Activated naive CD8-positive, alpha-beta T cell treated with anti-CD3 and anti-CD28 coated beads, Interleukin-2, amount 50 U/mL, for 24 hours (primary cell): ENCODE results near the gene PAQR9.
A peak's percentile ranks its signal among the peaks of the same experiment; 100 is the strongest.
"Not testable (repeated sequence)": the region's sequence is repeated elsewhere in the genome, so short reads cannot be mapped to it uniquely, and the experiment has no call there.

Source experiments
- ATAC-seq: fragments of 150-1000 bp; cut with Tn5 transposase; one replicate; pipeline ENCODE4 v1.10.0; 2021
- DNase-seq: peaks from one replicate; pipeline ENCODE4 v3.0.0; 2021
- H3K27ac Mint-ChIP-seq: one replicate; pipeline ENCODE4 v1.8.0; 2021; ENCODE audit warnings: mild to moderate bottlenecking, mixed read lengths
- H3K27me3 Mint-ChIP-seq: one replicate; pipeline ENCODE4 v1.8.0; 2021; ENCODE audit warnings: mixed read lengths
- H3K36me3 Mint-ChIP-seq: one replicate; pipeline ENCODE4 v1.8.0; 2021; ENCODE audit warnings: low read depth, mixed read lengths
- H3K4me1 Mint-ChIP-seq: one replicate; pipeline ENCODE4 v1.8.0; 2021; ENCODE audit warnings: mixed read lengths
- H3K4me3 Mint-ChIP-seq: one replicate; pipeline ENCODE4 v1.8.0; 2021; ENCODE audit warnings: mild to moderate bottlenecking, moderate library complexity, mixed read lengths
- H3K9me3 Mint-ChIP-seq: one replicate; pipeline ENCODE4 v1.8.0; 2021; ENCODE audit warnings: mixed read lengths

The PAQR9 gene

GRCh38 chr3:142990721-142991120 is 27.2 kb upstream of the PAQR9 start:
- DNase-seq = no peak
- H3K27me3 Mint-ChIP-seq = peaks cover 4% of the 10 kb centered on the region

GRCh38 chr3:142988826-142989225 is 25.4 kb upstream of the PAQR9 start:
- H3K4me3 Mint-ChIP-seq, H3K27me3 Mint-ChIP-seq, H3K36me3 Mint-ChIP-seq, ATAC-seq, H3K4me1 Mint-ChIP-seq, H3K9me3 Mint-ChIP-seq, DNase-seq, H3K27ac Mint-ChIP-seq: not testable (repeated sequence)

More at GRCh38 chr3:142990721-142991120, 27.2 kb upstream of the PAQR9 start:
- Mint-ChIP-seq H3K36me3 (no peaks in the 10 kb centered on the region), H3K9me3 (no peaks in the 10 kb centered on the region), H3K4me3 (no peak overlapping the region), H3K4me1 (peaks cover 4% of the 10 kb centered on the region), H3K27ac (no peak overlapping the region)
- ATAC-seq = no peak

DNA sequence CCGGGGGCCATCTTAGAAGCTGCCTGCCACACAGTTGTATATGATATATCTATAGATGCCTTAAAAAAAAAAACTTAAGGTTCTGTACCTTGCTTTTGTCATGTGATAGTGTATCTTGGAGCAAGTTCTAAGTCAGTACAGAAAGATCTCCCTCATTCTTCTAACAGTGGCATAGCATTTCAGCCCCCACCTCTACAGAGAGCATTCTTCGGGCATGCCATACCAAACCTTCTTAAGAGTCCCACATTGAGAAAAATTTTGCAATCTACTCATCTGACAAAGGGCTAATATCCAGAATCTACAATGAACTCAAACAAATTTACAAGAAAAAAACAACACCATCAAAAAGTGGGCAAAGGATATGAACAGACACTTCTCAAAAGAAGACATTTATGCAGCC is 24.7 kb upstream of the PAQR9 start:
- not testable (repeated sequence) for H3K4me3 Mint-ChIP-seq, H3K27ac Mint-ChIP-seq, DNase-seq, ATAC-seq, H3K36me3 Mint-ChIP-seq, H3K4me1 Mint-ChIP-seq, H3K9me3 Mint-ChIP-seq, H3K27me3 Mint-ChIP-seq

- ATAC-seq = no peak
- Mint-ChIP-seq H3K4me3 (no peak overlapping the region), H3K27ac (no peak overlapping the region), H3K9me3 (no peaks in the 10 kb centered on the region), H3K27me3 (no peaks in the 10 kb centered on the region), H3K36me3 (no peaks in the 10 kb centered on the region), H3K4me1 (no peaks in the 10 kb centered on the region)
- no peak for DNase-seq
Observed at GRCh38 chr3:142987707-142988106, 24.2 kb upstream of the PAQR9 start.

DNA sequence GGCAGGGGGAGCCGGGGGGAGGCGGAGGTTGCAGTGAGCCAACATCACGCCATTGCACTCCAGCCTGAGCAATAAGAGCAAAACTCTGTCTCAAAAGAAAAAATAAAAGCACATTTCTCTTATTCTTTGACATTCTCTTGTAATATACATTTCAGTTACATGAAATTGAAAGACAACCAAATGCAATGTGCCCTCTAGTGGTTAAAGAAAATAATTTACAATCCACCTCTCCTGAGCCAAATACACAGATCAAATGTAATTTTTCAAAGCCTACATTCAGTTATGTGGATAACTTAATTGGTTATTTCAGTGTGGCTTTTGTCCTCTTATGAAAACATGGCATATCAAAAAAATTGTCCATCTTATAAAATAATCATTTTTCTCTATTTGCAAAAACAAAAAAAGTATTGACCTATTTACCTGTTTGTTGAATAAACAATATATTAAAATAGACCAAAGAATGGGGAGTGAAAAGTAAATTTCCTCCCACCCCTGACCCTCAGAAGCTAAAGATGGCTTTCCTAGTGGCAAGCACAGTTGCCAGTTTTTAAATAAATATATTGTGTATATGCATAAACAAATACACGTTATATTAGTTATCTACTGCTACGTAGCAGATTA is 23.7 kb upstream of the PAQR9 start:
- no peak for ATAC-seq

DNA sequence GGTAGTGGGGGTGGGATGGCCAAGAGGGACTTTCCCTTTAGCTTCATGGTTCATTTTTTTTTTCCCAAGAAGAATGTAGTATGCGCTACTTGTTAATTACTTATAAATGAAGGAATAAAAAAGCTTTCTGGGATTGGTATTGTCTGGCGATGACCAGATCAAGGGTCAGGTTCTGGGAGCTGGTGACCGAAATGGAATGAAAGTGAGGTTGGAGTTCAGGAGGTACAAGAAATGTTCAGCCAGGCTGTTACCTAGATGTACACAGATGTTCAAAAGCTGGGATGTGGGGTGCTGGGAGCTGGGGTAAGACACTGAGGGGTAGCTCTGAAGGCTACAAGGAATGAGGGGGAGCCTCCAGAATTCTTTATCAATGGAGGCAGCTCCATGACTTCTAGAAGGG is 20.8 kb upstream of the PAQR9 start:
- H3K27me3 Mint-ChIP-seq = peaks cover 11% of the 10 kb centered on the region
- H3K27ac Mint-ChIP-seq = no peak overlapping the region
- no peaks in the 10 kb centered on the region for H3K4me1 Mint-ChIP-seq
- DNase-seq = no peak
- H3K36me3 Mint-ChIP-seq = no peaks in the 10 kb centered on the region
- H3K9me3 Mint-ChIP-seq = no peaks in the 10 kb centered on the region
- no peak overlapping the region for H3K4me3 Mint-ChIP-seq
- no peak for ATAC-seq

More for the DNA sequence above, 23.7 kb upstream of the PAQR9 start:
- no peaks in the 10 kb centered on the region for H3K9me3 Mint-ChIP-seq
- no peak overlapping the region for H3K4me3 Mint-ChIP-seq
- no peaks in the 10 kb centered on the region for H3K4me1 Mint-ChIP-seq
- H3K27ac Mint-ChIP-seq = no peak overlapping the region
- H3K36me3 Mint-ChIP-seq = no peaks in the 10 kb centered on the region
- peaks cover 2% of the 10 kb centered on the region for H3K27me3 Mint-ChIP-seq
- DNase-seq = no peak

DNA sequence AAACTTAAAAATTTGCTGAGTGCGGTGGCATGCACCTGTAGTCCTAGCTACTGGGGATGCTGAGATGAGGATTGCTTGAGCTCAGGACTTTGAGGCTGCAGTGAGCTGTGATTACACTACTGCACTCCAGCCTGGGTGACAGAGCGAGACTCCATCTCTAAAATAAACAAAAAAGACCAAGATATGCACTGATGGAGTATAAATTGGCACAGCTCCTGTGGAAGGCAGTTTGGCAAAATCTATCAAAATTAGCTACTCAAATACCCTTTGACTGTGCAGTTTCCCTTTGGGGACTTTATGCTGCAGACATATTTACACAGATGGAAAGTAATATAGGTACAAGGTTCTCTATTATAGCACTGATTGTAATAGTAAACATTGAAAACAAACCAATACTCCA is 19.8 kb upstream of the PAQR9 start:
- Mint-ChIP-seq H3K27ac (no peak overlapping the region), H3K9me3 (no peaks in the 10 kb centered on the region), H3K36me3 (no peaks in the 10 kb centered on the region), H3K4me3 (no peak overlapping the region), H3K27me3 (peaks cover 11% of the 10 kb centered on the region), H3K4me1 (no peaks in the 10 kb centered on the region)
- no peak for DNase-seq
- ATAC-seq = no peak

DNA sequence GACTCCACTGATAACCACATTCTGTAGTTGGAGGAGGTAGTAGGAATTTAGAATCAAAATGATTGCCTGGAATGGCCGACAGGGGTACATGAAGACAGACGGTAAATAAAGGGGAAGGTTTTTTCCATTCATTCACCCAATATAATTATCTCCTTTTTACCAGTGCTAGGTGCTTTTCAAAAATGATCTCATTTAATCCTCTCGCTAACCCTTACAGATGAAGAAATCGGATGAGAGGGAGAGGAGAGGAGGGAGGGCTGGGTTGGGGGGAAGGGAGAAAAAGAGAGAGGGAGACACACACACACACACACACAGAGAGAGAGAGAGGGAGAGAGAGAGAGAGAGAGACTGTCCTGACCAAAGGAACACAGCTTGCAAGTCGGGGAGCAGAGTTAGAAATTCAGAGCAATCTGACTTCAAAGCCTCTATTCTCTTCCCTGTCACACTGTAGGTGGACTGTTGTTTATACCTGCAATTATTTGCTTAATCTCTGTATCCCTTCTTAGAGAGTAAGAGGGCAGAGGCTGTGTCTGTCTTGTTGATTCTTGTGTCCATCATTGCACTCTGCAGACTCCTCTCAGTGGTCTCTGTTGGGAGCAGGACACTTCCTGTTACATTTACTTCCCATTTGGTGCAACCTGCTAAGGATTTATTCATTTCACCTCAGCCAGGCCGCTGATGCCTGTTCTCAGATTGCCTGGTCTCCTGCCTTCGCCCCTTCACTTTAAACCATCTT is 18.7 kb upstream of the PAQR9 start:
- ATAC-seq = no peak
- Mint-ChIP-seq H3K4me3 (no peak overlapping the region), H3K36me3 (no peaks in the 10 kb centered on the region), H3K27ac (no peak overlapping the region), H3K4me1 (no peaks in the 10 kb centered on the region), H3K9me3 (no peaks in the 10 kb centered on the region), H3K27me3 (peaks cover 11% of the 10 kb centered on the region)
- no peak for DNase-seq

- H3K27ac Mint-ChIP-seq = no peak overlapping the region
- ATAC-seq (no peak), DNase-seq (no peak)
- no peaks in the 10 kb centered on the region for H3K9me3 Mint-ChIP-seq
- peaks cover 16% of the 10 kb centered on the region for H3K27me3 Mint-ChIP-seq
- no peaks in the 10 kb centered on the region for H3K36me3 Mint-ChIP-seq
- H3K4me3 Mint-ChIP-seq = no peak overlapping the region
- H3K4me1 Mint-ChIP-seq = no peaks in the 10 kb centered on the region
Observed at GRCh38 chr3:142981108-142981507, 17.6 kb upstream of the PAQR9 start.

GRCh38 chr3:142977399-142977728 is 13.9 kb upstream of the PAQR9 start:
- H3K27me3 Mint-ChIP-seq = peaks cover 22% of the 10 kb centered on the region
- no peak overlapping the region for H3K27ac Mint-ChIP-seq
- DNase-seq = no peak
- no peaks in the 10 kb centered on the region for H3K9me3 Mint-ChIP-seq
- no peak overlapping the region for H3K4me3 Mint-ChIP-seq
- ATAC-seq = no peak
- no peaks in the 10 kb centered on the region for H3K4me1 Mint-ChIP-seq
- no peaks in the 10 kb centered on the region for H3K36me3 Mint-ChIP-seq

DNA sequence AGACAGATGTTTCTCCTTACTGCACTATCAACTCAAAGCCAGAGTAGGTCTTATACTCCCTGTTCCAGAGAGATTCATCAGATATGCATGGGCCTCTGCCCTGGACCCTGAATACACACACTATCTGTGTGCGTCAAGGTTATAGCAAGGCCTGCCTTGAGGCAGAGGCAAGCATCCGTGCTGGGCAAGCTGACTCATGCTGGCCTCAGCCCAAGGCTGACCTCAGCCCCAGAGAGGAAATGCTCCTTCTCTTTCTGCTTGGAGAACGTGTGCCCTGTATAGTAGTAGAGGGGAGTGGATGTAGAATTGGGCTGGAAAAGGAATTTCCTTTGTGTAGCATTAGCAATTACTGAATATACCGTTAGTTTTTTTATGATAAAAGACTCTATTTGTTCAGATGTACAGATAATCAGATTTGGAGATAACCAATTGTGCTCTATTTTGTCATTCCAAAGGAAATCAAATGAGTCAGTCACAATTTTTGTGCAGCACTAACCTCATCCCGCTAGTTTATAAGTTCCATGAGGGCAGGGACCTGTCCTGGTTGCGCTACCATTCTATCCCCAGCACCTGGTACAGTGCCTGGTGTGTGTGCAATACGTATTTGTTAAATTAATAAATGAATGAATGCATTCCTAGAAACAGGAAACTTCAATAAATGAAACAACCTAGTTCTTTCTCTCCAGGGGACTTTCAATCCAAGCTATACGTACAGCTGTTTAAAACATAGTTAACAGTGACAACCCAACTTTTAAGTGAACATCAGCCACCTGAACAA is 13.3 kb upstream of the PAQR9 start:
- no peaks in the 10 kb centered on the region for H3K36me3 Mint-ChIP-seq
- H3K4me3 Mint-ChIP-seq = no peak overlapping the region
- no peaks in the 10 kb centered on the region for H3K4me1 Mint-ChIP-seq
- DNase-seq (no peak), ATAC-seq (no peak)
- no peak overlapping the region for H3K27ac Mint-ChIP-seq
- no peaks in the 10 kb centered on the region for H3K9me3 Mint-ChIP-seq
- peaks cover 20% of the 10 kb centered on the region for H3K27me3 Mint-ChIP-seq

DNA sequence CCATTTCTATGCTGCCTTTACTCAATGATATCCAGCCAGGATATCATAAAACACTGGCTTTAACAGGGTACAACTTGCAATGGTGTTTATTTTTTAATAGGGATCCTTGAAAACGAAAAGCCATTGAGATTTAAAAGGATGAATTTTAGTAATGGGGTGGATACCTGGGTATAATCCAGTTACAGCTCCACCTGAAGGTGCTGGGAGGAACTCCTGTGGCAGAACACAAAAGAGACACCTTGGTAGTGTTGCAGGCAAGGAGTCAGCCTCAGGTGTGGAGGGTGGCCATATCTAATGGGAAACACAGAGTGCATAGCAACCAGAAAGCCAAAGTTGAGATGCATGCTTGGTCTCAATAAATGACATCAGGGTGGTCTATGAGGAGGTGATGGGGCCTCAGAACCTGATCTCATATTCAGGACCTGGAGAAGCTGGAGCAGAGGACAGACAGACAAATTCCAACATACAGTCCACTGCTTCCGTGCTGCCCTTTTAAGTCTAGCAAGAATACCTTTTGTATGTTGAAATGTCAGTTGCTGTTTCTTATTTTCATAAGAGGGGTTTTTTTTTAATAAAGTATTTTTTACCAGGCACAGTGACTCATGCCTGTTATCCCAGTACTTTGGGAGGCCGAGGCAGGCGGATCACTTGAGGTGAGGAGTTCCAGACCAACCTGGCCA is 12.0 kb upstream of the PAQR9 start:
- peaks cover 24% of the 10 kb centered on the region for H3K27me3 Mint-ChIP-seq

DNA sequence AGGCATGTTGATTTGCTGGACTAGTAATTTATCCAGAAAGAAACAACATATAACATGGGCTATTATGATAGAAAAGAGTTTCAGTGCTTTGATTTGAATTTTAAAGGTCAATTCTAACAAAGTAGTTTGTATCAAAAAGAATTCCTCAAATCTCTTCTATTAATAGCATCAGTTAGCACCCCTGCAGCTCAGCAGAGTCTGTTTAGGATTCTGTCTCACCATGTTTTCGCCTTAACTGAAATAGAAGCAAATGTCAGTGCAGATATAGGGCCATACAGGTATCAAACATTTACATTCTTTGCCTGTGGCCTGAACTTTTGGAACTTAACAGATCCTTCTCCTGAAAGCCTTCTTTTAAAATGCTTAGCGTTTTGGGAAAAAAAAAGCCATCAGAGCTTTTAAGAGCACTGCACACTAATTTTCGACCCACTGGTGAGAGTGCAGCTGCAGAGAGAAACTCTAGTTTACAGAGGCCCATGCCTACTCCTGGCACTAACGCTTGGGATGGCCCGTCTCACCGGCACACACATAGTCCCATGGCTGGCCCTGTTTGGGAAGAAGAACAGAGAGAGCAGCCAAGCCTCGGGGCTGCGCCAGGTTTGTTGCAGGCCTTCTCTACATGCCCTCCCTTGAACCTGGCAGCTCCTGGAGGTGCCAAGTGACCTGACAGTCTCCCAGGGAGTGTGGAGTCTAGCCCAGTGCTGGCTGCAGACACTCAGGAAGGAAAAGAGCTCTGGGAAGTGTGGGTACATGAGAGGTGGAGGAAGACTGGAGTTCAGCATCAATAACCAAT is 9.9 kb upstream of the PAQR9 start:
- peak; percentile 15 for ATAC-seq

More for the DNA sequence above, 12.0 kb upstream of the PAQR9 start:
- no peak overlapping the region for H3K4me3 Mint-ChIP-seq
- no peaks in the 10 kb centered on the region for H3K36me3 Mint-ChIP-seq
- no peak for DNase-seq
- ATAC-seq = no peak
- no peaks in the 10 kb centered on the region for H3K9me3 Mint-ChIP-seq
- H3K4me1 Mint-ChIP-seq = no peaks in the 10 kb centered on the region
- no peak overlapping the region for H3K27ac Mint-ChIP-seq

GRCh38 chr3:142972092-142972753 is 8.7 kb upstream of the PAQR9 start:
- no peak overlapping the region for H3K4me3 Mint-ChIP-seq

More for the DNA sequence above, 9.9 kb upstream of the PAQR9 start:
- no peak for DNase-seq
- H3K4me3 Mint-ChIP-seq = no peak overlapping the region
- H3K9me3 Mint-ChIP-seq = no peaks in the 10 kb centered on the region
- H3K36me3 Mint-ChIP-seq = no peaks in the 10 kb centered on the region
- H3K27me3 Mint-ChIP-seq = peaks cover 26% of the 10 kb centered on the region
- no peaks in the 10 kb centered on the region for H3K4me1 Mint-ChIP-seq
- no peak overlapping the region for H3K27ac Mint-ChIP-seq

More at GRCh38 chr3:142972092-142972753, 8.7 kb upstream of the PAQR9 start:
- ATAC-seq (no peak), DNase-seq (no peak)
- H3K27ac Mint-ChIP-seq = no peak overlapping the region
- H3K27me3 Mint-ChIP-seq = peaks cover 30% of the 10 kb centered on the region
- no peaks in the 10 kb centered on the region for H3K4me1 Mint-ChIP-seq
- H3K36me3 Mint-ChIP-seq = no peaks in the 10 kb centered on the region
- H3K9me3 Mint-ChIP-seq = no peaks in the 10 kb centered on the region
